ENCODE measurements around the gene ITPK1. TPM values are rescaled to one million over a fixed set of nuclear protein-coding genes. Genes with fewer than 3 reads are reported as not detected.

The ITPK1 gene
- total RNA-seq, 1 experiment from 2014 or later: 88.6 TPM

DNA sequence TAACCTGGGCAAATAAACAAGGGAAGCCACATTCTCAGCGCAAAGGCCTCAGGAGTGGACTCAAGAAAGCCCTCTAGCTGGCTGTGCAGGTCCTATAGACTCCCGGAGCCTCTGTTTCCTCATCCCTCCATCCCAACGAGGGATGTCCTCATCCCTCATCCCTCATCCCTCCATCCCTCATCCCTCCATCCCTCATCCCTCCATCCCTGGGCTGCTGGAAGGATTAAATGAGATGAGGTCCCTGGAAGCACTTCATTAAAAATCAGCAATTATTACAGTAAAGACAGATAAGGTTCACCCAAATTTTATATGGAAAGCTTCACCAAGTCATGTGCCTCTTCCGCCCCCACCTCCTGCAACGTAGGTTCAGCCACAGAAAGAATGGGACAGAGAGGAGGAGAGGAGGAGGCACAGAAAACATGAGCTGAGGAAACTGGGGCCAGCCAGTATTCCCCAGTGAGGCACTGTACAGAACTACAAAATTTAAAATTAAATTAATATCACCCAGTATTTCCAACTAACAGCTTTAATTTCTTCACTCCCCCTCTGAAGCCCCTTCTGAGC lies 4.8 kb downstream of the ITPK1 start:
- Histone ChIP-seq H3K9me2 (ENCODE audit: insufficient read depth) (no peaks in the 10 kb centered on the region), H3K4me3 (no peak overlapping the region), H3K79me2 (ENCODE audit: low read depth) (peaks cover 91% of the 10 kb centered on the region), H3K27me3 (ENCODE audit: insufficient read depth, low read depth) (no peaks in the 10 kb centered on the region), H3K36me3 (ENCODE audit: low read depth) (no peaks in the 10 kb centered on the region), H2AFZ (no peak overlapping the region), H3F3A (ENCODE audit: insufficient read depth, low read depth) (peaks cover 24% of the 10 kb centered on the region; the same call in 1 of the 2 replicates), H3K4me1 (replicated peaks; ENCODE audit: insufficient read depth) (peaks cover 40% of the 10 kb centered on the region), H3K27ac (no peak overlapping the region), H3K9me3 (ENCODE audit: insufficient read depth, low read depth) (no peaks in the 10 kb centered on the region), H4K20me1 (ENCODE audit: insufficient read depth) (no peaks in the 10 kb centered on the region; the same call in 1 of the 2 replicates), H3K4me2 (no peak overlapping the region)
- no TSS peak for BruUV-seq (replicated peaks)
- ChIA-PET POLR2A (ENCODE audit: unreplicated experiment) (no interaction called here), CTCF (interaction anchor here (0.7 kb wide), 1 partner anchor 53 kb away, joined by 8 read pairs; no protein-coding TSS in a partner anchor)
- DNase-seq: no peak
- intact Hi-C loops (cut with micrococcal nuclease; ENCODE audit: unreplicated experiment): no loop called here
- TF ChIP-seq CTCF (conservative IDR thresholded peaks at IDR 0.05): no peak

DNA sequence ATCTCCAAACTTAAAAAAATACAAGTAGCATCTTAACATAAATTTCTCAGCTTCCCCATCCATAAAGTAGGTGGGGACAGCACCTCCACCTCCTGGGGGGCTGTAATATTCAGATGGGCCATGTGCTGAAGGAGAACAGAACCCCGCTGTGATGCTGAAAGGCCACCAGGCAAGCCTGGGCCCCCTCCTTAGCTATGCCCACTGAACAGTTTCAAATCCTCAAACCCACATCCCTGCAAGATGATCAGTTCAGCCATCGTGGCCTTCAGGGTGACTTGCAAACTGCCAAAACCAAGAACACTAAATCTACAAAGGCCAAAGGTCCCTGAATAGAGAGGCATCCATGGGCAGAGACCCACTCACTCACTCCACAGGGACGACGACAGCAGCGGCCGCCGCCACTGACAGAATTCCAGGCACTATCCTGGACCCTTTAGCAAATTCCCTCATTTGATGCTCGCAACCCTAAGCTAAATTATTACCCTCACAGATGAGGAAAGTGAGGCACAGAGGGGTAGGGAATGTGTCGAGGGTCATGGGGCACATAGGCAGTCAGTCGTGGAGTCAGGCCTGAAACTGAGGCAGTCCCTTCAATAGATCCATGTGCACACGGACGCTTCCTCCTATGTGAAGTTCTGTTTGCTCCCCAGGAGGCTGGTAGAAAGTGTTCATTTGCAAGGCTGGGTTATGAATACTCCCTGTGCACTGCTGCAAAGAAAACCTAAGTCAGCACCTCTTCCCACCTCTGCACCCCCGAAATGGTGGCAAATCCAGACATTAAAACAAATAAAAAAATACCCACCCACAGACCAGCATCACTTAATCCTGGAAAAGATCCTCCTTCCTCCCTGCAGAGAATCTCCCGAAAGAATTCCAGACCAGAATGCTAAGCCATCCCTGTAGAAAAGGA lies 5.9 kb downstream of the ITPK1 start:
- peaks cover 93% of the 10 kb centered on the region for H3K79me2 ChIP-seq (ENCODE audit: low read depth)
- CTCF ChIA-PET: no interaction called here

GRCh38 chr14:93108105-93108504 lies 7.6 kb downstream of the ITPK1 start:
- no TSS peak for BruUV-seq (replicated peaks)
- POLR2A ChIA-PET (ENCODE audit: unreplicated experiment): no interaction called here
- Histone ChIP-seq H3K9me2 (ENCODE audit: insufficient read depth) (no peaks in the 10 kb centered on the region), H3K4me2 (no peak overlapping the region), H3F3A (ENCODE audit: insufficient read depth, low read depth) (peaks cover 41% of the 10 kb centered on the region), H3K79me2 (ENCODE audit: low read depth) (peaks cover 92% of the 10 kb centered on the region), H3K9me3 (ENCODE audit: insufficient read depth, low read depth) (no peaks in the 10 kb centered on the region), H3K27ac (no peak overlapping the region), H3K36me3 (ENCODE audit: low read depth) (no peaks in the 10 kb centered on the region), H3K27me3 (ENCODE audit: insufficient read depth, low read depth) (no peaks in the 10 kb centered on the region), H3K4me1 (replicated peaks; ENCODE audit: insufficient read depth) (peaks cover 58% of the 10 kb centered on the region), H3K4me3 (no peak overlapping the region), H2AFZ (no peak overlapping the region), H4K20me1 (ENCODE audit: insufficient read depth) (no peaks in the 10 kb centered on the region)
- CTCF ChIA-PET: no interaction called here
- TF ChIP-seq CTCF (conservative IDR thresholded peaks at IDR 0.05) (no peak), EZH2 (IDR thresholded peaks at IDR 0.05; ENCODE audit: low read depth) (no peak)
- DNase-seq: no peak
- intact Hi-C loops (cut with micrococcal nuclease; ENCODE audit: unreplicated experiment): no loop called here

More for the DNA sequence above, 5.9 kb downstream of the ITPK1 start:
- H4K20me1 ChIP-seq (ENCODE audit: insufficient read depth): no peaks in the 10 kb centered on the region; the same call in 1 of the 2 replicates
- POLR2A ChIA-PET (ENCODE audit: unreplicated experiment): no interaction called here
- no peaks in the 10 kb centered on the region for H3K27me3 ChIP-seq (ENCODE audit: insufficient read depth, low read depth)
- peaks cover 33% of the 10 kb centered on the region for H3F3A ChIP-seq (ENCODE audit: insufficient read depth, low read depth)
- intact Hi-C loops (cut with micrococcal nuclease; ENCODE audit: unreplicated experiment): no loop called here
- no peaks in the 10 kb centered on the region for H3K9me2 ChIP-seq (ENCODE audit: insufficient read depth)
- peaks cover 51% of the 10 kb centered on the region for H3K4me1 ChIP-seq (replicated peaks; ENCODE audit: insufficient read depth)
- no peak overlapping the region for H3K27ac ChIP-seq
- no peak overlapping the region for H2AFZ ChIP-seq
- no peaks in the 10 kb centered on the region for H3K36me3 ChIP-seq (ENCODE audit: low read depth)
- no peak overlapping the region for H3K4me3 ChIP-seq
- no peak overlapping the region for H3K4me2 ChIP-seq
- no TSS peak for BruUV-seq (replicated peaks)
- DNase-seq: no peak
- H3K9me3 ChIP-seq (ENCODE audit: insufficient read depth, low read depth): no peaks in the 10 kb centered on the region
- TF ChIP-seq CTCF (conservative IDR thresholded peaks at IDR 0.05) (no peak), EZH2 (IDR thresholded peaks at IDR 0.05; ENCODE audit: low read depth) (no peak)
